GM12864 (cell line): Measurements from ENCODE around the gene OTUD5.

Experiments
- DNase-seq: peaks from one replicate; pipeline ENCODE4 v3.0.0-alpha.2; 2011; ENCODE audit warnings: low read depth
- H3K4me3 ChIP-seq: 2 replicates; pipeline ENCODE4 v1.5.1; 2011; ENCODE audit warnings: mild to moderate bottlenecking, low read depth, low read length, control low read depth
- CTCF ChIP-seq: IDR thresholded peaks from 2 replicates; pipeline ENCODE4 v1.5.1; 2011; ENCODE audit warnings: low read depth, mild to moderate bottlenecking, moderate library complexity, low read length, control low read depth, inconsistent platforms; ENCODE audit errors: missing control alignments

OTUD5 gene

GRCh38 chrX:48923771-48924170, 33.6 kb downstream of the OTUD5 start:
- H3K4me3 ChIP-seq: no peak overlapping the region
- TF ChIP-seq CTCF: no peak
- DNase-seq: no peak

GRCh38 chrX:48920718-48921104, 36.7 kb downstream of the OTUD5 start:
- H3K4me3 ChIP-seq: no peak overlapping the region

GRCh38 chrX:48919947-48920717, 37.3 kb downstream of the OTUD5 start:
- no peak overlapping the region; the same call in 1 of the 2 replicates for H3K4me3 ChIP-seq
- no peak for TF ChIP-seq CTCF
- no peak for DNase-seq

More at GRCh38 chrX:48920718-48921104, 36.7 kb downstream of the OTUD5 start:
- no peak for TF ChIP-seq CTCF
- DNase-seq: no peak

DNA sequence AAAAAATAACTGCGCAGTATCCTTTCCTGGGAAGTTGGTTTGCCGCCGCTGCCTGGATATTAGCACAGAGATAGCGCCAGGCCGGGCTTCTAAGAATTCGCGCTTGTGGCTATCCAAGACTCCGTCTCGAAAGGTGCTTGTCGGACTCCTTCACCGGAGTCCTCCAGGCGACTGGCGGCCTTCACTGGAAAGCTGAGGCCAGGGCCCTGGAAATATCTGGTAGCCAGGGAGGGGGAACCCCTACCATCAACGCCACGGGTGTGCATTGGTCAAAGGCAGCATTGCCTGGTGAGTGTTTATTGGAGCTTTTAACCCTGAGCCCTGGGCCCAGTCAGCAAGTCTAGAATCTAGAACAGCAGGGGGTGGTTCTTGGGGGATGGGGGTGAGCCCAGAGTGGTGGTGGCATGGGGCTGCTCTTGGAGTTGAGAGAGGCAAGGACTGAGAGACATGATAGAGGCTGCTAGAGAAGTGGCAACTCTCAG, 38.0 kb downstream of the OTUD5 start:
- H3K4me3 ChIP-seq: peak overlapping the region; percentile 44
- TF ChIP-seq CTCF: no peak
- DNase-seq: no peak

- H3K4me3 ChIP-seq: peak within 1 kb of the TSS; percentile 88
- TF ChIP-seq CTCF: no peak
- peak; percentile 89 for DNase-seq
Observed at GRCh38 chrX:48918643-48919340, 38.6 kb downstream of the OTUD5 start, which contains the start of gene PIM2. TSS of gene PIM2 (minus strand) at chrX:48919024. CDS start at chrX:48918834, 190 bp downstream.

DNA sequence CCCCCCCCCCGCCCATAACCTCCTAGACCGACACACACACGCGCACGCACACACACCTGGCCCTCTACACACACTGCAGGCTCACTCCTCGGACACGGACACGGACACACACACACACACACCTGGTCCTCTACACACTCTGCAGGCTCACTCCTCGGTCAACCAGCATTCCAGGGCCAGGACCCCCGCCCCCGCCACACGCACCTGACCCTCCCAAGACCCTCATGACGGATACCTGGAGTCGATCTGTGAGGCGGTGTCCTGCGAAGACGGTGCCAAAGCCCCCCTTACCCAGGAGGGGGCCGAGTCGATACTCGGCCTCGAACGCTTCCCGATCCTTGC, 39.1 kb downstream of the OTUD5 start:
- H3K4me3 ChIP-seq: peak overlapping the region; percentile 88
- no peak for TF ChIP-seq CTCF
- no peak for DNase-seq
